HUES6 (cell line): Measurements from ENCODE around the gene SIPA1L3.

Experiments
- H3K27ac ChIP-seq: 2 replicates; pipeline ENCODE4 v1.7.0; 2013; ENCODE audit warnings: low read depth, mild to moderate bottlenecking, low read length, inconsistent platforms
- H3K27me3 ChIP-seq: 2 replicates; pipeline ENCODE4 v1.6.1; 2013; ENCODE audit warnings: low read length; ENCODE audit not compliant: control insufficient read depth, insufficient read depth
- H3K36me3 ChIP-seq: 2 replicates; pipeline ENCODE4 v1.6.1; 2013; ENCODE audit warnings: low read length; ENCODE audit not compliant: control insufficient read depth, insufficient read depth
- H3K4me1 ChIP-seq: 2 replicates; pipeline ENCODE4 v1.6.1; 2013; ENCODE audit warnings: low read length; ENCODE audit not compliant: control insufficient read depth, insufficient read depth
- H3K4me3 ChIP-seq: 2 replicates; pipeline ENCODE4 v1.5.1; 2013; ENCODE audit warnings: low read depth, low read length
- H3K9ac ChIP-seq: one replicate; pipeline ENCODE4 v1.6.1; 2013; ENCODE audit warnings: mild to moderate bottlenecking, low read length
- H3K9me3 ChIP-seq: 2 replicates; pipeline ENCODE4 v1.6.1; 2013; ENCODE audit warnings: low read depth, low read length; ENCODE audit not compliant: control insufficient read depth, insufficient read depth

Gene SIPA1L3

DNA sequence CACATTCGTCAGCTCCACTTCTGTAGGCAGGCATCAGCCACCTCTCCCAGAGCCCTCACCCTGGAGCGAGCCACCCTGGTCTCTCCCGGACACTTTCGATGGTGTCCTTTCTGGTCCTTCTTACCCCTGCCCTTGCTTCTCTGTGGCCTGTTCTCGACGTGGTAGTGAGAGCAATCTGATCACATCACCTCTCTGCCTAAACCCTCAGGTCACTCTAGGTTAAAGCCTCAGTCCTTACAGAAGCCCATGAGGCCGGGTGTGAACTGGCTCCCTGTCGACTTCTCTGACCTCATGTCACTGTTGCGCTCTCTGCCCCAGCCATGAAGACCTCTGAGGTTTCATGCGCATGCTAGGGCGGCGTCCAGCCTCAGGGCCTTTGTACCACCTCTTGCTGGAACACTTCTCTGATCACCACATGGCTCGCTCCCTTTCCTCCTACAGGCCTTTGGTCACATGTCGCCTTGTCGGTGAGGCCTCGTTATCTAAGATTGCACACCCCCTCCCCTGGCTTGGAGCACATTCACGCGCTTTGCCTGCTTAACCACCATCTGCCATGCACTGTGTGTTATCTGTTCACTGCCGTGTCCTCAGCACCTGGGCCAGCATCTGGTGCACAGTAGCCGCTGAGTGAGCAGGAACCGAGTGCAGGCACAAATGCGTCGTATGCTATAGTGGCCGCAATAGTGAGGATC lies 215.5 kb downstream of the SIPA1L3 start:
- no peak overlapping the region for H3K27ac ChIP-seq
- H3K9me3 ChIP-seq = peaks cover 23% of the 10 kb centered on the region
- H3K36me3 ChIP-seq = peaks cover 41% of the 10 kb centered on the region
- H3K27me3 ChIP-seq = no peaks in the 10 kb centered on the region
- H3K4me3 ChIP-seq = no peak overlapping the region
- no peak overlapping the region for H3K9ac ChIP-seq
- H3K4me1 ChIP-seq = no peaks in the 10 kb centered on the region

DNA sequence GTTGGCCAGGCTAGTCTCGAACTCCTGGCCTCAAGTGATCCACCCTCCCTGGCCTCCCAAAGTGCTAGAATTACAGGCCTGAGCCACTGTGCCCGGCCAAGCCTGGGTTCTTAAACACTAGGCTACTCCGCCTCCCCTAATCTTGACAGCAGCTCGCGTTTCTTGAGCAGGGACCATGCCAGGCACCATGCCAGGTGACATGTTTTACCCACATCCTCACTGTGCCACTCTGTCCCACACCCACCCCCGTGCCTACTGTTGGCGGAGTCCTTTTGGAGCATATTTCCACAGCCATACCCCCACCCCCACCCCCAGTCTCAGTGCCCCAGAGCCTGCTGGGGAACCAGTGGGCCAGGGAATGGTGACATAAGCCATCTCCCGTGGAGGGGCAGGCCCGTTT lies 218.2 kb downstream of the SIPA1L3 start:
- Histone ChIP-seq H3K4me1 (no peaks in the 10 kb centered on the region), H3K4me3 (no peak overlapping the region), H3K27ac (no peak overlapping the region), H3K36me3 (peaks cover 27% of the 10 kb centered on the region), H3K9ac (no peak overlapping the region), H3K9me3 (peaks cover 23% of the 10 kb centered on the region), H3K27me3 (no peaks in the 10 kb centered on the region)

DNA sequence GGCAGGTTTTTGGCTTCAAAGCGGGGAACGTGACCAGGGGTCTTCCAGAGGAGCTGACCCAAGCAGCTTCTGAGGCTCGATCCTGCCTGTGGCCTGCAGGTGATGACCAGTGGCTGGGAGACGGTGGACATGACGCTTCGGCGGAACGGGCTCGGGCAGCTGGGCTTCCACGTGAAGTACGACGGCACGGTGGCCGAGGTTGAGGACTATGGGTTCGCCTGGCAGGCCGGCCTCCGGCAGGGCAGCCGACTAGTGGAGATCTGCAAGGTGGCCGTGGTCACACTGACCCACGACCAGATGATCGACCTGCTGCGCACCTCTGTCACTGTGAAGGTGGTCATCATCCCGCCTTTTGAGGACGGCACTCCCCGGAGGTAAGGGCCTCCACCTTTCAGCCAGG lies 223.4 kb downstream of the SIPA1L3 start:
- H3K27ac ChIP-seq = no peak overlapping the region

DNA sequence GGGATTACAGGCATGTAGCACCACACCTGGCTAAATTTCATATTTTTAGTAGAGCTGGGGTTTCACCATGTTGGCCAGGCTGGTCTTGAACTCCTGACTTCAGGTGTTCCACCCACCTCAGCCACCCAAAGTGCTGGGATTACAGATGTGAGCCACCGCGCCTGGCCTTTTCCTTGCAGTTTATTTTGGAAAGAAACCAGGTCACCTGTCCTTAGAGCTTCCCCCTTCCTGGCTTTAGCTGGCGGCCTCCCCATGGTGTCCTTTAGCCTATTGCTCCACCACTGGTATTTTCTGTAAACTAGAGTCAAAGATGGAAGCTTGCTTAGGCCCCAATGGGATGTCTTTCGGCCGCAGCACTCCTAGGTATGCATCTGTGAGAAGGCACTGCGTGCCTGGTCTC lies 225.8 kb downstream of the SIPA1L3 start:
- Histone ChIP-seq H3K4me1 (peaks cover 7% of the 10 kb centered on the region; the same call in 1 of the 2 replicates), H3K27ac (no peak overlapping the region), H3K9me3 (no peaks in the 10 kb centered on the region), H3K36me3 (0 out of 2 replicates have a peak, but pooled peaks cover 8% of the 10 kb centered on the region), H3K9ac (no peak overlapping the region), H3K4me3 (no peak overlapping the region), H3K27me3 (no peaks in the 10 kb centered on the region)

More for the DNA sequence above, 223.4 kb downstream of the SIPA1L3 start:
- Histone ChIP-seq H3K9me3 (peaks cover 3% of the 10 kb centered on the region; the same call in 1 of the 2 replicates), H3K36me3 (0 out of 2 replicates have a peak, but pooled peaks cover 11% of the 10 kb centered on the region), H3K4me1 (peaks cover 3% of the 10 kb centered on the region; the same call in 1 of the 2 replicates), H3K4me3 (no peak overlapping the region), H3K27me3 (no peaks in the 10 kb centered on the region), H3K9ac (no peak overlapping the region)

DNA sequence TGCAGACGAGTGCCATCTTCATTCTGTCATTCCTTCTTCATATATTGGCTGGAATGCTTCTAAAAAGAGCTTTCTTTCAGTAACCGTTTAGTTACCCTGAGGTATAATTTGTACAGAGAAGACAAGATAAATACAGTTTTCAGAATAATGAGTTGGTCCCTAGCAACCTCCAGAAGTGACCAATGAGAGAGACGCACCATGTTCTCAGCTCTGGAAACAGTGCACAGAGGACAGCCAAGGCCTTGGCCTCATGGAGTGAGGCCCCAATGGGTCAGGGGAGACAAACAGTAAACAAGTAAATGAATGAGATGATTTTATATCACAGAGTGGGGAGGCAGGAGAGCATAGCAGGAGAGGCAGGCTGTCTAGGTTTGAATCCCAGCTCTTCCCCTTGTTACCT lies 226.3 kb downstream of the SIPA1L3 start:
- Histone ChIP-seq H3K9me3 (no peaks in the 10 kb centered on the region), H3K27me3 (no peaks in the 10 kb centered on the region), H3K36me3 (0 out of 2 replicates have a peak, but pooled peaks cover 8% of the 10 kb centered on the region), H3K27ac (no peak overlapping the region), H3K9ac (no peak overlapping the region), H3K4me3 (no peak overlapping the region), H3K4me1 (peaks cover 7% of the 10 kb centered on the region; the same call in 1 of the 2 replicates)

DNA sequence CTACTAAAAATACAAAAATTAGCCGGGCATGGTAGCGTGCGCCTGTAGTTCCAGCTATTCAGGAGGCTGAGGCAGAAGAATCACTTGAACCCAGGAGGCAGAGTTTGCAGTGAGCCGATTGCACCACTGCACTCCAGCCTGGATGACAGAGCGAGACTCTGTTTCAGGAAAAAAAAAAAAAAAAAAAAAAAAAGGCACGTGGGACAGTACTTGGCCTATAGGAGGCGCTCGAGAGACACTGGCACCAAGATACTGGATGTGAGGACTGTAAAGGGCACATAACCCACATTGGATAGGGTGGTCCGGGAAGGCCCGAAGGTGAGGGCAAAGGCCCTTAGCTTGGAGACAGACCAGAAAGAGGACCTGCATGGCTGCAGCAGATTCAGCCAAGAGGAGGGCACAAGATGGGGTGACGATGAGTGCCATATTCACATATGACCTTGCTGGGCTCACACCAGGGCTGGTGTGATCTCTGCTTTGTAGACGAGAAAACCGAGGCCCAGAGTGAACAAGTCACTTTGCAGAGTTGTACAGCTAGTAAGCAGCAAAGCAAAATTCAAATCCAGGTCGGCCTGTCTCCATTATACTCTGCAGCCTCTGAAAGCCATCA lies 227.6 kb downstream of the SIPA1L3 start:
- no peak overlapping the region for H3K27ac ChIP-seq
- peaks cover 7% of the 10 kb centered on the region; the same call in 1 of the 2 replicates for H3K4me1 ChIP-seq
- H3K4me3 ChIP-seq = no peak overlapping the region
- no peaks in the 10 kb centered on the region for H3K27me3 ChIP-seq
- no peaks in the 10 kb centered on the region for H3K9me3 ChIP-seq
- H3K9ac ChIP-seq = no peak overlapping the region
- H3K36me3 ChIP-seq = 0 out of 2 replicates have a peak, but pooled peaks cover 4% of the 10 kb centered on the region

DNA sequence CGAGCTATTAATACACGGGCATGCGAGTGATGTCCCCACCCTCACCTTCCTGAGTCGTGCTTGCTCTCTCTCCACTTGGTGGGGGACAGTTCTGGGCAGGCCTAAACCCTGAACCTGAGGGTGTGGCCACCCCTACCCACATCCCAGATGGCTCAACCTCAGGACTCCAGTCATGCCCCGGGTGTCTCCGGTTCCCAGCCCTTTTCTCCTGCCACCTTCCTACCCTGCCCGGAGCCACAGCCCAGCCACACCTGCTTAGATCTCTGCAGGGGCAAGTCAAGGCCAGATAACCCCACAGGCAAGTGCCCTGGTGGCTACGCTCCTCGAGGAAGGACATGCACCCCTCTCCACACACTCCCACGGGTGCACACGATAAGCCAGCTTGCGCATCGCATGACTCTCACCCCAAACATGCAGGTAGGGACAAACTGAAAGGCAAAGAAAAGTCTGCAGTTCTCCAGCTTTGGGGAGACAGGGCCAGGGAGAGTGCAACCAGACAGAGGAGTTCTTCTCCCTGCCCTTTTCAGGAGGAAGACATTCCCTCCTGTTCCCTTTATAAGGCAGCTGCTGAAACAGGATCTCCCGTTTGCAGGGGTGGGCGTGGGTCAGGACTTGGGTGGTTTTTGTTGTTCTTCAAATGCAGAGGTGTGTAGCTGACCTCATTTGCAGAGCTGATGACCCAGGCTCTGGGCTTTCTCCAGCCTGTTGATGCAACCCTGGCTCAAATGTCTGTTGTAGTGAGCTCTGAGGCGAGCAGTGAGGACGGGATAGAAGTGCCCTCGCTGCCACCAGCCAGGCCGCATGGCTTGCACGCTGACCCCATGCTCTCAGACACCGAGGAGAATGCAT lies 228.4 kb downstream of the SIPA1L3 start:
- Histone ChIP-seq H3K27me3 (no peaks in the 10 kb centered on the region), H3K9ac (no peak overlapping the region), H3K27ac (no peak overlapping the region), H3K4me3 (no peak overlapping the region), H3K9me3 (no peaks in the 10 kb centered on the region), H3K4me1 (peaks cover 7% of the 10 kb centered on the region; the same call in 1 of the 2 replicates), H3K36me3 (0 out of 2 replicates have a peak, but pooled peaks cover 4% of the 10 kb centered on the region)

DNA sequence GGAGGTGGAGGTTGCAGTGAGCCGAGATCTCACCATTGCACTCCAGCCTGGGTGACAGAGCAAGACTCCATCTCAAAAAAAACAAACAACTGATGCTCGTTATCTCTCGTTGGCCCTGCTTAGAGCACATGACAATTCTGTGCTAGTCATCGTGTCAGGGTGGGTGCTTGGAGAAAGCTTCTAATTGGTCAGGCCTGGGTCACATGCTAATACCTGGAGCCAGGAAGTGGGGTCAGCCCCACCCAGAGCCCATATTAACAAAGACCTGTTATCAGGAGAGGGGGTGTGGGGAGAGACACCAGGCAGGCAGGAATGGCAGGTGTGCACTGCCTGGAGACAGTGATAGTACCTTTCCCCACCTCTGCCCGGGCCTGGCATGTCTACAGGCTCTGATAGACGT lies 232.1 kb downstream of the SIPA1L3 start:
- Histone ChIP-seq H3K9me3 (no peaks in the 10 kb centered on the region), H3K27me3 (no peaks in the 10 kb centered on the region), H3K9ac (no peak overlapping the region), H3K4me3 (no peak overlapping the region), H3K27ac (no peak overlapping the region), H3K36me3 (peaks cover 4% of the 10 kb centered on the region; the same call in 1 of the 2 replicates), H3K4me1 (peaks cover 7% of the 10 kb centered on the region; the same call in 1 of the 2 replicates)

DNA sequence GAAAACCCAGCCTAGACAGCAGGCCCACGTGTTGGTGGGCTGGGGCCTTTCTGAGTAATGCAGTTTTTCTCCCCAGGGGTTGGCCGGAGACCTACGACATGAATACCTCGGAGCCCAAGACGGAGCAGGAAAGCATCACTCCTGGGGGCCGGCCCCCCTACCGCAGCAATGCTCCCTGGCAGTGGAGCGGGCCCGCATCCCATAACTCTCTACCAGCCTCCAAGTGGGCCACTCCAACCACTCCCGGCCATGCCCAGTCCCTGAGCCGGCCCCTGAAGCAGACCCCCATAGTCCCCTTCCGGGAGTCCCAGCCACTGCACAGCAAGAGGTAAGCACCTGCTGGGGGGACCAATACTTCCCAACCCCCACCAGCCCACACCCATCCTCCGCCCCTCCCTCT lies 234.1 kb downstream of the SIPA1L3 start:
- Histone ChIP-seq H3K36me3 (peaks cover 10% of the 10 kb centered on the region), H3K4me1 (no peaks in the 10 kb centered on the region), H3K4me3 (no peak overlapping the region), H3K27ac (no peak overlapping the region), H3K9ac (no peak overlapping the region), H3K27me3 (no peaks in the 10 kb centered on the region), H3K9me3 (no peaks in the 10 kb centered on the region)

DNA sequence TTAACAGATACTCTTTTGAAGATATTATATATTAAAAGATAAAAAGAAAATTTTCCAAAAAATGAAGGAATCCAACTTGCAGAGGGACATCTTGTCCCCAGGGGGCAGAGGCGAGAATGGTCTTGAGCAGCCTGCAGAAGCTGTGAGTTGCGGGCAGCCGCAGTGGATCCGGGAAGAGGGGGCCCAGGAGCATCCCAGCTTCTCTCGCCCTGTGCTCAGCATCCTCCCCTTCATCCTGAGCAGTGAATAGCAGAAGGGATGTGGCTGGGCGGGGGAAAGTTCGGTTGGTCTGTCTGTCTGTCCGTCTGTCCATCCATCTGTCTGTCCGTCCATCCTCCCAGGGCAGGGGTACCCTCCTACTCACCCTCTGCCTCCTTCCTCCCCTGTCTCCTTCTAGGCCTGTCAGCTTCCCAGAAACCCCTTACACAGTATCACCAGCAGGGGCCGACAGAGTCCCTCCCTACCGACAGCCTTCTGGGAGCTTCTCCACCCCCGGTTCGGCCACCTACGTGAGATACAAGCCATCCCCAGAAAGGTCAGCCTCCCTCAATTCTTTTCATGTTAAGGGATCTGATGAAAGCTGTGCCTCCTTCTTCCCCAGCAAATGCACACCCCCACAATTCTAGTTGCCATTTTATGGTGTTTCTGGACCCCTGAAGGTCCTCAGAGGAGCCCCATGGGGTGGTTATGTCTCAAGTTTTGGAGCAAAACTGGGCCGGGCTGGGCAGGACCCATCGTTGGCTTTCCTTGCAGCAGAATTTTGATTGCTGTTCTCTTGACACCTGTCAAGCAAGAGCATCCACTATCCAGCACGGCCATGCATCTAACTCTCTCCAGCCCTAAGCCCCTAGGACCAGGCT lies 235.4 kb downstream of the SIPA1L3 start:
- H3K4me3 ChIP-seq = no peak overlapping the region
- H3K27ac ChIP-seq = no peak overlapping the region
- no peaks in the 10 kb centered on the region for H3K9me3 ChIP-seq
- H3K9ac ChIP-seq = no peak overlapping the region
- H3K4me1 ChIP-seq = no peaks in the 10 kb centered on the region
- peaks cover 10% of the 10 kb centered on the region for H3K36me3 ChIP-seq
- H3K27me3 ChIP-seq = no peaks in the 10 kb centered on the region
